Right lobe of liver (tissue), 6 donors: Measurements from ENCODE around the gene CELF4. TPM values are rescaled to one million over a fixed set of nuclear protein-coding genes. Genes with fewer than 3 reads are reported as not detected.

Experiments
- ATAC-seq, 4 donors: fragments of 200-7000 bp; cut with Tn5 transposase; one replicate each; pipeline ENCODE4 v1.9.1; 2020; ENCODE audit warnings: mild to moderate bottlenecking in 4 of 4, moderate library complexity in 4 of 4
- DNase-seq, 3 donors: peaks; one replicate each; pipeline ENCODE4 v3.0.0-alpha.2; 2020
- H3K27ac ChIP-seq, 3 donors: fragments of 200-600 bp; one replicate each; pipeline ENCODE4 v1.8.0; 2022
- H3K27me3 ChIP-seq, 2 donors: fragments of 200-600 bp; one replicate each; pipeline ENCODE4 v1.8.0; 2022
- H3K36me3 ChIP-seq, 4 donors: fragments of 200-600 bp; sonication (generic) in 1 of 4; one replicate each; pipeline versions ENCODE4 v1.5.1 to v1.8.0; 2017 to 2022; ENCODE audit warnings: control low read depth in 1 of 4
- H3K4me1 ChIP-seq, 4 donors: fragments of 200-600 bp; sonication (generic) in 1 of 4; one replicate each; pipeline versions ENCODE4 v1.5.1 to v1.8.0; 2017 to 2022; ENCODE audit warnings: control low read depth in 1 of 4
- H3K4me3 ChIP-seq, 3 donors: fragments of 200-600 bp; one replicate each; pipeline ENCODE4 v1.8.0; 2022
- H3K9me3 ChIP-seq, 4 donors: fragments of 200-600 bp; sonication (generic) in 1 of 4; one replicate each; pipeline versions ENCODE4 v1.5.1 to v1.8.0; 2017 to 2022; ENCODE audit warnings: control low read depth in 1 of 4
- POLR2A ChIP-seq: fragments of 450-650 bp; IDR thresholded peaks from one replicate; pipeline ENCODE4 v1.6.1; 2017; ENCODE audit warnings: antibody characterized with exemption, mild to moderate bottlenecking
- WGBS: methylation state at CpG from one replicate; pipeline ENCODE4 v1.1.6; 2018; ENCODE audit warnings: low coverage, low lambda C conversion rate; ENCODE audit not compliant: insufficient coverage; ENCODE audit errors: missing lambda C conversion rate; 5-methylcytosine and 5-hydroxymethylcytosine counted together
- intact Hi-C, 2 donors: fragments of 100-400 bp; cut with DNase I; formaldehyde crosslinking; loops; one replicate each; pipeline versions ENCODE4 v1.11.2 to v1.14.1; 2022
- total RNA-seq, 6 experiments: library from RNA; depleted of rRNA in 2 of 6; stranded (reverse); fragments of >200 nt in 2 of 6; fragmentation: NEBNext Ultra II Directional in 3 of 6; extraction: Animal tissue kit (Norgen Biotek cat#: 25700) in 3 of 6; gene quantifications; one replicate each; pipeline versions ENCODE4 v1.1.0 to v1.2.4, GENCODE V29; 2016 to 2023
- TF ChIP-seq, protein P1 (sequence below), 4 donors: fragments of 200-600 bp in 3 of 4; fragments of 450-650 bp in 1 of 4; IDR thresholded peaks; one replicate each; pipeline versions ENCODE4 v1.5.1 to v1.8.0; 2016 to 2022; ENCODE audit warnings: antibody characterized with exemption in 4 of 4, mild to moderate bottlenecking in 2 of 4
- donor health status: DM: no; HTN: yes; CAD: no.
- donor health status: DM: no; HTN: no; CAD: no.
- donor health status: DM: no; HTN: no; CAD: no.
- donor health status: DM: no; HTN: yes; CAD: no.
- donor health status: DM: no; HTN: yes; CAD: no.

CELF4 gene
- total RNA-seq, 6 experiments from 2014 or later, result 0.06 TPM; not detected in 5

- Histone ChIP-seq H3K4me3 (no peak overlapping the region), H3K4me1 (no peaks in the 10 kb centered on the region), H3K27me3 (no peaks in the 10 kb centered on the region), H3K36me3 (no peaks in the 10 kb centered on the region), H3K27ac (no peak overlapping the region), H3K9me3 (no peaks in the 10 kb centered on the region)
- no peak for TF ChIP-seq POLR2A
- TF ChIP-seq, protein P1, sequence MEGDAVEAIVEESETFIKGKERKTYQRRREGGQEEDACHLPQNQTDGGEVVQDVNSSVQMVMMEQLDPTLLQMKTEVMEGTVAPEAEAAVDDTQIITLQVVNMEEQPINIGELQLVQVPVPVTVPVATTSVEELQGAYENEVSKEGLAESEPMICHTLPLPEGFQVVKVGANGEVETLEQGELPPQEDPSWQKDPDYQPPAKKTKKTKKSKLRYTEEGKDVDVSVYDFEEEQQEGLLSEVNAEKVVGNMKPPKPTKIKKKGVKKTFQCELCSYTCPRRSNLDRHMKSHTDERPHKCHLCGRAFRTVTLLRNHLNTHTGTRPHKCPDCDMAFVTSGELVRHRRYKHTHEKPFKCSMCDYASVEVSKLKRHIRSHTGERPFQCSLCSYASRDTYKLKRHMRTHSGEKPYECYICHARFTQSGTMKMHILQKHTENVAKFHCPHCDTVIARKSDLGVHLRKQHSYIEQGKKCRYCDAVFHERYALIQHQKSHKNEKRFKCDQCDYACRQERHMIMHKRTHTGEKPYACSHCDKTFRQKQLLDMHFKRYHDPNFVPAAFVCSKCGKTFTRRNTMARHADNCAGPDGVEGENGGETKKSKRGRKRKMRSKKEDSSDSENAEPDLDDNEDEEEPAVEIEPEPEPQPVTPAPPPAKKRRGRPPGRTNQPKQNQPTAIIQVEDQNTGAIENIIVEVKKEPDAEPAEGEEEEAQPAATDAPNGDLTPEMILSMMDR (IDR thresholded peaks at IDR 0.05), result no peak
- ATAC-seq (no peak), DNase-seq (no peak)
- intact Hi-C loops, result loop anchor here (5.0 kb wide), 1 partner anchor 147 kb away; no protein-coding TSS in a partner anchor
- WGBS, result 82% methylated on average over 4 of the region's 19 CpGs
Measured at GRCh38 chr18:37389684-37390368, 175.8 kb downstream of the CELF4 start.

DNA sequence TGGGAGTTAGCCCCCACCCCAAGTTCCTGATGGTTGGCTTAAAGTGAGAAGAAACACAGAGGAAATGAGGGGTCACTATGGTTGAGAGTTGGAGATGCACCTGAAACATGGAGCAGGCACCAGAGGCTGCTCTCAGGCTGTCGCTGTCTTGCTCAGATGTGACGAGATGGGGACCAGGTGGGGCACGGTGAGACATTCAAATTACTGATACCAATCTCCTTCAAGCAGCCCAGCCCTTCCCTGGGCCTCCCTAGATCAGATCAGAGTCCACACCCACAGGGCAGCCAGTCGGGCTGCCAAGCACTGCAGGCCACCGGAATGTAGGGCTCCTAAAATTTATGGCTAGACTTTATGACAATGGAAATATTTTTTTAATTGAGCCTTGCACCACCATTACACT, 176.6 kb downstream of the CELF4 start:
- no peaks in the 10 kb centered on the region for H3K27me3 ChIP-seq
- DNase-seq (no peak), ATAC-seq (no peak)
- intact Hi-C loops, result loop anchor here (5.0 kb wide), 1 partner anchor 148 kb away; no protein-coding TSS in a partner anchor
- H3K4me1 ChIP-seq, result no peaks in the 10 kb centered on the region
- no peaks in the 10 kb centered on the region for H3K9me3 ChIP-seq
- 56% methylated on average over 3 of the region's 5 CpGs for WGBS
- no peak for TF ChIP-seq POLR2A
- no peaks in the 10 kb centered on the region for H3K36me3 ChIP-seq
- no peak overlapping the region for H3K27ac ChIP-seq
- H3K4me3 ChIP-seq, result no peak overlapping the region

- WGBS, result 25% methylated on average over 3 of the region's 5 CpGs
- Histone ChIP-seq H3K9me3 (no peaks in the 10 kb centered on the region), H3K36me3 (no peaks in the 10 kb centered on the region), H3K4me1 (no peaks in the 10 kb centered on the region), H3K27me3 (no peaks in the 10 kb centered on the region), H3K4me3 (no peak overlapping the region), H3K27ac (no peak overlapping the region)
- intact Hi-C loops, result loop anchor here (5.0 kb wide), 1 partner anchor 149 kb away; no protein-coding TSS in a partner anchor
- DNase-seq (no peak), ATAC-seq (no peak)
- TF ChIP-seq, protein P1 (IDR thresholded peaks at IDR 0.05), result no peak
- TF ChIP-seq POLR2A, result no peak
Measured at GRCh38 chr18:37388413-37388812, 177.2 kb downstream of the CELF4 start.

DNA sequence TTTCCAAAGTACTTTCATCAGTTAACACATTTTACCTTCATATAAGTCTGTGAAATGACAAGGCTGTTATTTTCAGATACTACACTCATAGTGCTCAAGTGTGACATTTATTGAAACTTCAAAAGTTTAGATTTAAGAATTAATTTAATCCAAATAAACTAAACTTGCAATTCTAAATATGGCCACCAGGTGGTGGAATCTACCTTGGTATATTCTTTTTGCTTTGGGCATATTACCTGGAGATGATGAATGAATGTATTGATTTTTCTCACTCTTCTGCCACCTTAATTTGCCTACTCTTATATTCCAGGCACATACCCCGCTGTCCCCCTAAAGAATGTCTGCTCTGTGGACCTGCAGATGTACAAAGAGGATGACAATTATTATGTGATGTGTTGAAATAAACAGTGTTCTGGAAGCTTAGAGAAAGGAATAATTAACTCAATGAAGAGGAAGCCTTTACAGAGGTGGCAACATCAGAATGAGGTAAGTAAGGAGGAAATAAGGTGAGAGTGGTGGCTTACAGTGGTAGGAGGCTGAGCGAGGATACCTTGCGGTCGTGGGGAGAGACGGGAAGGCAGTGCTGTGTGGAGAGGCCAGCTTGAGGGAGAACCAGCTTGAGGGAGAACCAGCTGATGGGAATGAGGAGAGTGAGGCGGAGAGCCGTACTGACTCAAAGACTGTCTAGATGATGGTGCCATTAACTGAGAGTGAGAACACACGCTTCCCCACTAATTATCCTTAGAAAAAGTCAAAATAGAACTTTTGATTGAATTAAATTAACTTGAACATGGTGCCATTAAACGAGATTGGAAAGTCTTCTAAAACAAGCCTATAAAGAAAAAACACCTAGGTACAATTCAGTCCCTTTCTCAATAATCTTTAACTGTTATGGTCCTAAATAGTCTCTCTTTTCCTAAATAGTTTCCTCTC, 179.5 kb downstream of the CELF4 start:
- TF ChIP-seq POLR2A, result no peak
- TF ChIP-seq, protein P1 (IDR thresholded peaks at IDR 0.05), result peak; percentile 57 to 78 (median 66)
- H3K4me1 ChIP-seq, result no peaks in the 10 kb centered on the region
- WGBS, result 72% methylated on average over 9 of the region's 9 CpGs
- no peak overlapping the region for H3K4me3 ChIP-seq
- H3K27me3 ChIP-seq, result no peaks in the 10 kb centered on the region
- no peaks in the 10 kb centered on the region for H3K9me3 ChIP-seq
- no peaks in the 10 kb centered on the region for H3K36me3 ChIP-seq
- intact Hi-C loops, result loop anchor here (5.0 kb wide), 1 partner anchor 151 kb away; no protein-coding TSS in a partner anchor
- DNase-seq (no peak), ATAC-seq (peak in 2 of 4 donors; percentile 32 to 38)
- no peak overlapping the region for H3K27ac ChIP-seq
